Ishikawa (cell line): ENCODE measurements around the gene RAB3C.

Experiments
- CREB1 ChIP-seq: IDR thresholded peaks from 2 replicates; pipeline ENCODE4 v1.6.1; 2012; ENCODE audit warnings: low read depth
- EGR1 ChIP-seq: IDR thresholded peaks from 2 replicates; pipeline ENCODE4 v1.6.1; 2012
- EP300 ChIP-seq: IDR thresholded peaks from 2 replicates; pipeline ENCODE4 v1.6.1; 2012; ENCODE audit warnings: borderline replicate concordance
- RAD21 ChIP-seq: IDR thresholded peaks from 2 replicates; pipeline ENCODE4 v1.6.1; 2012; ENCODE audit warnings: low read depth
- TAF1 ChIP-seq: IDR thresholded peaks from 2 replicates; pipeline ENCODE4 v1.6.1; 2012; ENCODE audit warnings: low read depth, mild to moderate bottlenecking
- TF ChIP-seq, protein P1 (sequence below): IDR thresholded peaks from 2 replicates; pipeline ENCODE4 v1.6.1; 2012; ENCODE audit warnings: low read depth, mild to moderate bottlenecking

DNA sequence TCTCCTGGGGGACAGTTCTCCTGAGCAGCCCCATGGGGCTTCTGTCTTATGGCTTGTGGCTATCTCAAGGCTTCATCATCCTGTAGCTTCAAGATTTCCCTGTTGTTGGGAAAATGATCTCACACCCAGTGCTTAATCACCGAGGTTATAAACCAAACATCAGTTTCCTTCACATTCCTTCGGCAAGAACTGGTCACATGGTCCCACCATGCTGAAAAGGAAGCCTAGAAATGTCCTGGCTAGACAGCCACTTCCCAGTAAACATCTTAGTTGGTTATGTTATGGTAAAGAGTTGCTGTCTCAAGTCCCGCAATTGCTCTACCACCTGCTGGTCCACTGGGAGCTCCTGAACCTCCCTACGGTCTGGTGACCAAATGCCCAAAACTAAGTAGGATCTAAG, 66.0 kb downstream of the RAB3C start:
- TF ChIP-seq EP300 = no peak
- TF ChIP-seq, protein P1, sequence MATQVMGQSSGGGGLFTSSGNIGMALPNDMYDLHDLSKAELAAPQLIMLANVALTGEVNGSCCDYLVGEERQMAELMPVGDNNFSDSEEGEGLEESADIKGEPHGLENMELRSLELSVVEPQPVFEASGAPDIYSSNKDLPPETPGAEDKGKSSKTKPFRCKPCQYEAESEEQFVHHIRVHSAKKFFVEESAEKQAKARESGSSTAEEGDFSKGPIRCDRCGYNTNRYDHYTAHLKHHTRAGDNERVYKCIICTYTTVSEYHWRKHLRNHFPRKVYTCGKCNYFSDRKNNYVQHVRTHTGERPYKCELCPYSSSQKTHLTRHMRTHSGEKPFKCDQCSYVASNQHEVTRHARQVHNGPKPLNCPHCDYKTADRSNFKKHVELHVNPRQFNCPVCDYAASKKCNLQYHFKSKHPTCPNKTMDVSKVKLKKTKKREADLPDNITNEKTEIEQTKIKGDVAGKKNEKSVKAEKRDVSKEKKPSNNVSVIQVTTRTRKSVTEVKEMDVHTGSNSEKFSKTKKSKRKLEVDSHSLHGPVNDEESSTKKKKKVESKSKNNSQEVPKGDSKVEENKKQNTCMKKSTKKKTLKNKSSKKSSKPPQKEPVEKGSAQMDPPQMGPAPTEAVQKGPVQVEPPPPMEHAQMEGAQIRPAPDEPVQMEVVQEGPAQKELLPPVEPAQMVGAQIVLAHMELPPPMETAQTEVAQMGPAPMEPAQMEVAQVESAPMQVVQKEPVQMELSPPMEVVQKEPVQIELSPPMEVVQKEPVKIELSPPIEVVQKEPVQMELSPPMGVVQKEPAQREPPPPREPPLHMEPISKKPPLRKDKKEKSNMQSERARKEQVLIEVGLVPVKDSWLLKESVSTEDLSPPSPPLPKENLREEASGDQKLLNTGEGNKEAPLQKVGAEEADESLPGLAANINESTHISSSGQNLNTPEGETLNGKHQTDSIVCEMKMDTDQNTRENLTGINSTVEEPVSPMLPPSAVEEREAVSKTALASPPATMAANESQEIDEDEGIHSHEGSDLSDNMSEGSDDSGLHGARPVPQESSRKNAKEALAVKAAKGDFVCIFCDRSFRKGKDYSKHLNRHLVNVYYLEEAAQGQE = no peak
- no peak for TF ChIP-seq RAD21
- no peak for TF ChIP-seq TAF1
- no peak for TF ChIP-seq EGR1
- no peak for TF ChIP-seq CREB1
